GM12892 (cell line): ENCODE data around the gene NID1.

Source experiments
- POLR2A ChIP-seq: IDR thresholded peaks from 2 replicates; pipeline ENCODE4 v1.6.1; 2011; ENCODE audit warnings: low read depth, low read length, control low read depth
- POLR2AphosphoS5 ChIP-seq: IDR thresholded peaks from 2 replicates; pipeline ENCODE4 v1.6.1; 2011; ENCODE audit warnings: low read depth, low read length, control low read depth

- TF ChIP-seq POLR2A: no peak
- TF ChIP-seq POLR2AphosphoS5: no peak
Measured at GRCh38 chr1:235942625-235942934, 122.3 kb downstream of the NID1 start.
